Epithelial cell of esophagus (primary cell): ENCODE measurements around the gene FRAS1.
"Not testable (repeated sequence)": the region's sequence is repeated elsewhere in the genome, so short reads cannot be mapped to it uniquely, and the experiment has no call there.

Source experiments
- DNase-seq: peaks from one replicate; pipeline ENCODE4 v3.0.0; 2010; ENCODE audit warnings: low read depth
- H3K4me3 ChIP-seq: 2 replicates; pipeline ENCODE4 v1.5.1; 2011; ENCODE audit warnings: mild to moderate bottlenecking, low read length, control low read depth
- CTCF ChIP-seq: IDR thresholded peaks from 2 replicates; pipeline ENCODE4 v1.5.1; 2011; ENCODE audit warnings: low read depth, mild to moderate bottlenecking, low read length, control low read depth, inconsistent platforms; ENCODE audit not compliant: insufficient read depth; ENCODE audit errors: missing control alignments

The FRAS1 gene

DNA sequence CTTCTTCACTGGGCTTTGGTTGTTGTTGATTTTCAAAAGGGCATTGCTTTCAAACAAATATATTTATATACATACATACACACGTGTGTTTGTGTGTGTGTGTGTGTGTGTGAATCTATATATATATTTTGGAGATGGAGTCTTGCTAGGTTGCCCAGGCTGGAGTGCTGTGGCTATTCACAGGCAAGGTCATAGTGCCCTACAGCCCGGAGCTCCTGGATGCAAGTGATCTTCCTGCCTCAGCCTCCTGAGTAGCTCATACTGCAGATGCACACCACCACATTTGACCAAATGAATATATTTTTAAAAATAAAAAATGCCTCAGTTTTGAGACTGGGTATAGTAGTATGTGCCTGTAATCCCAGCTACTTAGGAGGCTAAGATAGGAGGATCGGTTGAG is 34.4 kb downstream of the FRAS1 start:
- H3K4me3 ChIP-seq = no peak overlapping the region
- no peak for DNase-seq
- no peak for TF ChIP-seq CTCF

DNA sequence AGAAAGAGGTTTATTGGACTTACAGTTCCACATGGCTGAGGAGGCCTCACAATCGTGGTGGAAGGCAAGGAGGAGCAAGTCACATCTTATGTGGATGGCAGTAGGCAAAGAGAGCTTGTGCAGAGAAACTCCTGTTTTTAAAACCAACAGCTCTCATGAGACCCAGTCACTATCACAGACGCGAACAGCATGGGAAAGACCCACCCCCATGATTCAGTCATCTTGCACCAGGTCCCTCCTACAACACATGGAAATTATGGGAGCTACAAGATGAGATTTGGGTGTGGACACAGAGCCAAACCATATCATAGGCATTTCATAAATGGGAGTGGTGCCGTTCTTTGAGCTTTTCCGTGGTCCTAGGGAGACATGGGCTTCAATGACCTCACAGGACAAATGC is 35.2 kb downstream of the FRAS1 start:
- H3K4me3 ChIP-seq, DNase-seq: not testable (repeated sequence)

DNA sequence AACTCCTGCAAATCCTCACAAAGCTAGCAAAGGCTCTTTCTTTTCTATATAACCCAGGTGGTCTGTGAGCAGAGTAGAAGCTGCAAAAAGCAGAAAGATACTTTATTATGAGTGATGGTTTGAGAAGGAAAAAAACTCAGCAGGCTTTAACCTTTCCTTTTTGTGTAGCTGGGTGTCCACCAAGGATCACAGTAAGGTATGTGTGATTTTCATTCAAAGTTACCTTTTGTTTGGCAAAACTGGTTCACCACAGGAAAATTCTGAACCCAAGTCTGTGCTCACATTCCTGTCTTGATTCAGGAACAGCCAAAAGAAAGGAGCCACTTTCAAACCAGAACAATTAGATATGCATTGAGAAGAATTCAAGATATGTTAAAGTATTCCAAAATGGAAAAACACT is 35.7 kb downstream of the FRAS1 start:
- DNase-seq = no peak
- TF ChIP-seq CTCF = no peak
- no peak overlapping the region for H3K4me3 ChIP-seq

GRCh38 chr4:78095081-78095480 is 38.0 kb downstream of the FRAS1 start:
- TF ChIP-seq CTCF = no peak
- no peak overlapping the region for H3K4me3 ChIP-seq
- no peak for DNase-seq

DNA sequence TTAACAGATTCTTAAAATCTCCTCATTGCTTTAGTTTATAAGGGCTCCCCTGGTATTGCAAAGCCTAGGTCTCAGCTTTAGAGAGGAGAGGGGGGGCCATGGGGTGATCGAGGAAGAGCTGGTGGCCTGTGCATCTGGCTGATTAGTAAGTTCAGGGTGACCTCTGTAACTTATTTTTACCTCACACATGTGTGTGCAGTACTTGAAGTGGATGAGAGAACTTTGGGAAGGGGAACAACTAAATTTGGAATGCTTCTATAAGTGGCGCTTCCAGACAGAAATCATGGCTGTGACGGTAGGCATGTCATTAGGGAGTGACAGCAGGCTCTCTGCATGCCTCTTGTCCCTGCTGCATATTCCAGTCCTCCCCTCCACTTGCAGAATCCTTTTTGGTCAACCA is 41.9 kb downstream of the FRAS1 start:
- H3K4me3 ChIP-seq = no peak overlapping the region
- TF ChIP-seq CTCF = no peak
- no peak for DNase-seq

- TF ChIP-seq CTCF = no peak
- H3K4me3 ChIP-seq = no peak overlapping the region
- no peak for DNase-seq
Measured at GRCh38 chr4:78100060-78100459, 42.9 kb downstream of the FRAS1 start.

DNA sequence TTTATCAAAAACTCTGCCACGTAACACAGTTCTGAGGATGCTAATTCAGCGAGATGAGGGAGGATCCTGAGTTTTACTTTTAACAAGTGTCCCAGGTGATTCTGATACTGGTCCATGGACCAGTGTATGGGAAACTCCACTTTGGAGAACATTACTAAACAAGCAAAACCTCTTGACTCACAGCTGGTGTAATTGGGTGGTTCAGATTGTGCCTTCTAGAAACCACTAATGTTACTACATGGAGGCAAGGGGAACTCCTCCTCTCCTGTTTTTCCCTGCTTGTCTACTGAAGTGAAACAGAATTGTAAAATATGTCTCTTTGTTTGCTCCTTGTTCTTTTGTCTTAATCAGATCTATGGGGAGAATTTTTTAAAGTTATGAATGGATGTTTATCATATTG is 62.6 kb downstream of the FRAS1 start:
- H3K4me3 ChIP-seq = no peak overlapping the region
- TF ChIP-seq CTCF = no peak
- DNase-seq = peak; percentile 34
